ENCODE results near the gene MAL.

Gene MAL

GRCh38 chr2:95099910-95100309 lies 74.4 kb downstream of the MAL start:
- in situ Hi-C loops (cut with MboI; ENCODE audit: low sequenced_read_pairs, unreplicated experiment), result no loop called here
- DNase-seq (ENCODE audit: low spot score), result no peak
- TF ChIP-seq CTCF (IDR thresholded peaks at IDR 0.05; ENCODE audit: borderline replicate concordance, control extremely low read depth, extremely low read depth, insufficient read depth, missing control alignments), result no peak

Data from GM13976 (cell line).